Activated CD8-positive, alpha-beta memory T cell treated with anti-CD3 and anti-CD28 coated beads for 48 hours (primary cell): Measurements from ENCODE around the gene HOXC6.
"Not testable (repeated sequence)": the region's sequence is repeated elsewhere in the genome, so short reads cannot be mapped to it uniquely, and the experiment has no call there.

Experiments used
- DNase-seq, 3 experiments: peaks; one replicate each; pipeline ENCODE4 v3.0.0-alpha.2; 2020; ENCODE audit warnings: low read depth in 2 of 3, low spot score in 2 of 3

HOXC6 gene

DNA sequence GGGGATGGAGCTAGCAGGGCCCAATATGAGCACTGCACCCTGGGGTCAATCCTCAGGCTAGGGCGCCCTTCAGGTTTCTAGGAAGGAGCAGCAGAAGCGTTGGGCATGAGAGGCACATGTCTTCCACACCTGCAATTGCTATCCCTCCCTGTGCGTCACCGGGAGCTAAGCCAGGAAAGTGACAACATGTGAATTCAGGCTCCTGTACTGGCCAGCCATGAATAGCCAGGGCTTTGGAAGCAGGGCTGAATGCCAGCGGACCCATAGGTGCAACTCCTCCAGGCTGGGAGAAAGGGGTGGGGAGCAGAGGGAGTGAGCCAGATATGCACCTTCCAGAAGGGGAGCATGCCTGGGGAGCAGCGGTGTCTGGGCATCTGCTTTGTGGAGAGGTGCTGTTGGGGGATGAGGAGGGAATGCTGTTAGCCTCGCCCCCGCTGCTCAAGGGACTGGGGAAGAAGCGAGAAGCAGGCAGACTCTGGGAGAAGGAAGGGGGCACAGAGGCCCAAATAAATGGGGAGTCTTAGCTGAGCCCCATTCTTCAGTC lies 10.7 kb downstream of the HOXC6 start:
- no peak for DNase-seq

DNA sequence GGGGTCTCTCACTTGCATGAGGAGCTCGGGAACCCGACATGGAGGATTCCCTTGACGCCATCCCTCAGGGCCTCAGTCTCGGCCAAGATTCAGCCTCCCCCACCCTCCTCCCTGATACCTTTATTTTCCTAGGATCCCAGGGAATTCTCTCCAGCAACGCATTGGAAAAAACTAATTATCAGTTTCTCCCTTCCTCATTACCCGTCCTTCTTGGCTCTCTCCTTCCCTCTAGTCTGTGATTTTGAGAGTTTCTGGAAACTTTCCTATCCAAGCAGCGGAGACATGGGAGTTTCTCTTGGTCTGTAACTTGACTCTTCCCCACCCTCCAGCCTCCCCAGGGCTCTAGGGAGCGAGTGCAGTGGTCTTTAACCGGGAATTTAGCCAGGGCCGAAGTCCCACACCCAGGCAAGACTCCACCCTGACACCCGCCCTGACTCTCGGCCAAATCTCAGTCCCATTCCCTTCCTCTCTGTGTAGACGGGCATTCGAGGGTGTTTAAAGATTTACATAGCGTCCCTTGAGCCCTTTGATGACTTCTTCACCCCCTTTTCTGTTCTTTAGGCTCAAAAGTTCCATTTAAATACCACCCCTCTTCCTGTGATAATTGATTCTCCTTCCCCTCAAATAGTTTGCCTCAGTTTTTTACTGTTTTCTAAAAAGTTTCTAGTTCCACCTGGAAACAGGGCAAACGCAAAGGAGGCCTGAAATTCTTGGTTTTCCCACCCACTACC lies 11.3 kb downstream of the HOXC6 start:
- no peak for DNase-seq

DNA sequence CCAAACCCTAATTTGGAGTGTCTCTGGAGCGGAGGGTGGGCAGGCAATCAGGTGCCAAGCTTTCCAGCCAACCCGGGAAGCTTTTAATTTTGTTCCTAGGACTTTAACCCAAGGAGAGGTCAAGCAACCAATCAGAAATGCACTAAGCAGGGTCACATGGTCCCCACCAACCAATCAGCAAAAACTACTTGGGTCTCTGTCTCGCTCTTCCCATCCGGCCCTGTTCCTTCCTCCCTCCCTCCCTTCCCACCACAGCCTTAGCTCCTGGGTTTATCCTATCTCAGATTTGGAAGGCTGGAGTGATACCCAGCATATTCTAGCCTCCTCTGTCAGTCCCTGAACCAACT lies 11.9 kb downstream of the HOXC6 start:
- no peak for DNase-seq

DNA sequence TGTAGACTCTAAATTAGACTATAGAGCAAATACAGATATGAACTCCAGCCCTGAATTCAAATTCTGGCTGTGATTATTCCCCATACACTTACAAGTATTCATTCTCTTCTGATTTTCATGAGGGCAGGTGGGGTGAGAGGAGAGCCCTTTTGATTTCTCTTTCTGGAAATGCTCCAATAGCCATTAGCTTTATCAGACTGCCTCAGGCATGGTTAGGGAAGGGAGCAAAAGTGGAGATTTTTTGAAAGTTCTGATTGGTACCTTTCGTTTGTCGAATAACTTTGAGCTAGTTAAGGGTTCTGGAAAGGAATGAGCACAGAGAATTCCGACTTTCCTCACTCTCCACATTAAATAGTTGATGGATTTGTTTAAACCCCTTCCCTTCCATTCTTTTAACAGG lies 12.4 kb downstream of the HOXC6 start:
- no peak for DNase-seq

DNA sequence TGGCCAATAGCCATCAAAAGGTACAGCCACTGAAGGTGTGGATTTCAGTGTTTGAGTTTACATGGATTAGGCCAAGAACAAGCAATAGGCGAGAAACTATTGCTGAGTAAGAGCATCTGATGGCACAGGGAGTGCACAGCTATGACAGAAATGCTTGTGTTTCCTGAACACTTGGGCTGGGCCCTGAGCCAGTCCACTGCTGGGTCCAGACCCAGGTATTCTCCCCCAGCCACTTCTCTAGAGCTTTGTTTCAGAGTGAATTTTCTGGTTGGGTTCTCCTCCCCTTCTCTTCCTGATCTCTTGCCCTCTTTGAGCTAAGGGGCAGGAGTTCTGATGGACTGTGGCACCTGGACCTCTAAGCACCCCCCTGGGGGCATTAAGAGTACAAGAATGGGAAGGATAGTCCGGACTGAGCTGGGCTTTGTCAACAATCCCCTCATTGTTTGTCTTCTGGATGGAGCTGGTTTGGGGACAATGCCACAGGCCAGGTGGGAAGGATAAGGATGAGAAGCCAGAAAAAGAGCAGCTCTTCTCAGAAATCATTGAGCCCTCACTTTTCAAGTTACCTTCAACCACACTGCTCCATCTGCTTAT lies 13.0 kb downstream of the HOXC6 start:
- no peak for DNase-seq

DNA sequence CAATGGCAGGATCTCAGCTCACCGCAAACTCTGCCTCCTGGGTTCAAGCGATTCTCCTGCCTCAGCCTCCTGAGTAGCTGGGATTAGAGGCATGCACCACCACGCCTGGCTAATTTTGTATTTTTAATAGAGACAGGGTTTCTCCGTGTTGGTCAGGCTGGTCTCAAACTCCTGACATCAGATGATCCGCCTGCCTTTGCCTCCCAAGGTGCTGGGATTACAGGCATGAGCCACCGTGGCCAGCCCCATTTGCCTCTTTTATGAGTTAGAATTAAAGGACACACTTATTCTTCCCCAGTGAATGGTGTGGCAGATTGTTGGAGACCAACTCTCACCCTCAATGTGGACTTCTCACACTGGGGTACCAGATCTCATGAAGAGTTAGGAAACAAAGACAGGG lies 13.8 kb downstream of the HOXC6 start:
- not testable (repeated sequence) for DNase-seq

DNA sequence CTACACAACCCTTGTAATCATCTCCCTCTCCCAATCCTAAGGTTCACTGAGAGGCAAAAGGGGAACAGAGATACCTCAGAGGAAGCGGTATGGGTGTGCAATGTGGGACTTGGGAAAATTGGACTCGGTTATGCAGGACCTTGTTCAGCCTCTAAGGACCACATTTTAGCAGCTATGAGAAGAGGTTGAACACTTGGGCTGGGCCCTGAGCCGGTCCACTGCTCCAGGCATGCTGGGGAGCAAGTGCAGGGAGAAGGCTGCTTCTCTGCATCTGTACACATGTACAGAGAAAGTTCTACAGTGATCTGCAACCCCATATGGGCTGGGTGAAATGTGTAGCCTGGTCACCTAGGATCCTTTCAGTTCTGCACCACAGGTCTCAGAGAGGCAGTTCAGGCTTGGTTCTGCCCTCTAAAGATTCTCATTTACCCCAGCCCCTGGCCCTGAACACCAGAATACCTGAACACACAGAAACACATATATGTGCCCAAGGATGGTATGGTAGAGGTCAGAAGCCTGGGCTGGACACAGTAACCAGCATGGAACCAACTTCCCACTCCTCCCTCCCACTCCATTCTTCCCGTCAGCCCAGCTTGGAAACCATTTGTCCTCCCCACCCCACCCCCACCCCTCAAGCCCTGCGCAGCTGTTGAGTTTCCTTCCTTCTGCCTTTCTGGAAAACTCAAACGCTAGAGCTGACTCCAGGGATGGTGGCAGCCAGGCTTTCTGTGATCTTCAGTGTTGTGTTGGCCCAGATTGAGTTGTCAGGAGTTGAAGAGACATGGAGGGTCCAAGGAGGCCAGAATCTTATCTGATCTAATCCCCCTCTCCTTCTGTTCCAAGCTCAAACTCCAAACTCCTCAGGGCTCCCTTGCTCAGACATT lies 15.0 kb downstream of the HOXC6 start:
- no peak for DNase-seq

DNA sequence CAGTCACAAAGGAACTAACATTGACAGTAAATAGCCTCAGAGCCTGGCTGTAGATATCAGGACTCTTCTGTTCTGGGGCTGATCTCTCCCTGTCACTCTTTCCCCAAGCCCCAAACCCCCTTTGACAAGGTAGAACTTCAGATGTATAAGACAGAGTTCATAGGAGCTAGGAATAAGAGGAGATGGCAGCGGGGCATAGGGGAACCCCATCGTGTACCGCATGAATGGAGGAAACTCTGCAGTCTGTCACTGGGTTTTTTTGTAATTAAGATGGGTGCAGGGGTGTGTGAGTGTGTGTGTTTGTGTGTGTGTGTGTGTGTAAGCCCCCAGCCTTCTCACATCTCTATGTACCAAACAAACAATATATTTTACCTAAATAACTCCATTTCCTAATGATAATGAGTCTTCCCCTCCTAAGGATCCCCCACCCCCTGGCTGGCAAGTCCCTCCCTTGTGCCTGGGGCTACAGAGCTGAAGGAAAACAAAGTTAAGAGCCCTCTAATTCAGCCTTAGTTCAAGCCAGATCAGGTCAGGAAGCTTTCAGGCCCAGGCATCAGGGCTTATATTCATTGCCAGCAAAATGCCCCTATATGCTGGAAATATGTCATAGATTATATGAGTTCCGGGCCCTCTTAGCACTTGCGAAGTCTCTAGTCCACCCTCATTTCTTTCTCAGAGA lies 16.3 kb downstream of the HOXC6 start:
- DNase-seq = no peak

DNA sequence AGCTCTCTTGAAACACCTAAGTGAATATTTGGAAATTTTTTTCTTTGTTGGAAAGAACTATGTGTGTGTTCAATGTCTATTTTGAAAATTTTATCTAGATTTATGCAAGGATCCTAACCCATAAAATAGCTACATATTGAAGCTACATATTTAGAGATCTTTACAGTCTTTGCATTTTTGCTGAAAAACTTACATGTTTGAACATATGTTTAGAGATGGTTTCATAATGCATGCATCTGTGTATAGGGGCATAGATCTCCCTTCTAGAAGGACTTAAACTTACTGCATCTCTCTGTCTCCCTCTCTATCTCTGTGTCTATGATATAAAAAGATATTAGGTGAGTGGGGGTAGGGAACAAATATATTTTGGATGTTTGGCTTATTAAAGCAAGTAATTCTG lies 17.2 kb downstream of the HOXC6 start:
- no peak for DNase-seq

DNA sequence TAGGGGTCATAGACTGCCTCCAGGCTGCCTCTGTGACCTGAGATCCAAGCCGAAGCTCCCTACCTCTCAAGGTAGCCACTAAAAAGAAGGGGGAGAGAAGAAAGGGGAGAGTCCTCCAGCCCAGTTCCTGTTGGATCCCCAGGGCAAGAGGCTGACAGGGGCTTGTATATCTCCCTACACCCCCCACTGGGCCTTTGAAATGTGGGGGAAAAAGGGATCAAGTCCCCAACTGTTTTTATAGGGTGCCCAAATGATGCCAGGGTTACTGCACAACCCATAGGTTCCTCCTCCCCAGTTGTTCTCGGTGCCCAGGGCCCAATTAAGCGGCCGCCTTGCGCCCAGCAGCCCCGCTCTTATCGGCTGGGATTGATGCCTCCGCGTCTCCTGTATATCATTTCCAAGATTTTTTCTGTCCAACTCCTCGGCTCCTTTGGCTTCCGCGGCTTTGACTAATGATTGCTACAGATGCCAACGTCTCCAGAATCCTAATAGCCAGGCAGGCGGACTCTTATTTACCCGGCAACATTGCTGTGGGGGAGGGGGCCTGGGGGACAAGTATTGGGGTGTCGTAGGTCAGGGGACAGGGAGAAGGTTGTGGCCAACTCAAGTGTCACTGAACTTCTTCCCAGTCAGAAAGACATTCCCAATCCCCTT lies 17.8 kb downstream of the HOXC6 start:
- no peak for DNase-seq

DNA sequence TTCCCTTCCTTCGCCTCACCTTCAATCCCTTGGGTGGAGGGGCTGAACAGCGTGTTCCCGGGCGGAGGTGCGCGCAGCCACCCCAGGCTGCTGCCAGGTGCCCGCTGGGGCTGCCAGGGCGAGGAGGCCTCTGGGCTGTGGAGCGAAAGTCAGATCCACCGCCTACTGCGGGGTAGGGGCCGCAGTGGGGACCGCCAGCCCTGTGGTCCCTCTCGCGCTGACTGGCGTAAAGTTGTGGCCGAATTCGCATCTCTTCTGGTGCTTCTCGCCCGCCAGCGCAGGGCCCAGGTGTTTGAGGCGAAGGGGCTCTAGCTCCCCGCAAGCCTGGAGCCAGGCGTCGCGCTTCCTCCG lies 18.5 kb downstream of the HOXC6 start:
- no peak for DNase-seq

DNA sequence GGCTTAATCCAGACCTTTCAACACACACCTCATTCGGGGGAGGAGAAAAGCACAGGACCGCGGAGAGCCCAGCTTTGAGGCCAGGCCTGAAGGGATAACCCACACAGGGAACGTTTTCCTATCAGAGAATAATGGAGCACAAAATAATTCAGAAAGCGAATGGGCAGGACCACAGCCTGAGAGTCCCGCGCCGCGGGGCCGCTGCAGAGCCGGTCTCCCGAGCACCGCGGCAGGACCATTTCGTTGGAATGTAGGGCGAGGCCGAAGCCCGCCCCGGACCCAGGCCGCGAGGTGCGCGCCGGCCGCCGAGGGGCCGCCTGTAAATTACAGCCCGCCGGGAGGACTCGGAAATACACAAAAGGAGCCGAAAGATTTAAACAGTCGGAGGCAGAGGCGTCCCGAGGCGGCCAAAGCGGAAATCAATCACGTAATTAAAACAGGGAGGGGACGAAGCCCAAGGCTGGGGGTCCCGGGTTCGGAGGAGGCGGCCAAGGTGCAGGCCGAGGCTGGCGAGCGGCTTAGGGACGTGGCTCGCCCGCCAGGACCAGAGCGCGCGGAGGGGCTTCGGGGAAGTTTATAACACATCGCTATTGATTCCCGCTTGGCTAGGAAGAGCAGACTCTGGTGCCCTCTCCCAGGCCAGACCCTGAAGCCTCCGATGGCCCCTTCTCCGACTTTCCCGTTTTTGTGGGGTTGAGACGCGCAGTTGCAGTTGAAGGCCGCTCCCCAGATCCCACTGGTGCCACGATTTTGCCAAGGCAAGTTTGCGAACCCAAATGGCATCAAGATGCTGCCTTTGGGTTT lies 19.1 kb downstream of the HOXC6 start:
- no peak for DNase-seq

DNA sequence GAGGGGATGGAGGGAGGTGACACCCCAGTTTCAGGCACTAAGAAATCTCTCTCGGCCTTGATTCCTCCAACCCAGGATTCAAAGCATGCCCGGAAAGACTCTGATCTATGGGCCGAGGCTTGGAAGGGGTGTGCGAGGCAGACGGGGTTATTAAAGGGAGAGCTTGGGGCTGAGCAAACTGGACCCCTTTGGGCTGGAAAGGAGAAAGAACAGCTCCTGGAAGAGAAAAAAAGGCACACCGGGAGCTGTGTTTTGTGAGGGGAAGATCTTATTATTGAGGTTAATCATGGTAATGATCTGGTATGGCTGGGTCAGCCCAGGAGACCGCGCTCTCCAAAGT lies 19.7 kb downstream of the HOXC6 start:
- no peak for DNase-seq

DNA sequence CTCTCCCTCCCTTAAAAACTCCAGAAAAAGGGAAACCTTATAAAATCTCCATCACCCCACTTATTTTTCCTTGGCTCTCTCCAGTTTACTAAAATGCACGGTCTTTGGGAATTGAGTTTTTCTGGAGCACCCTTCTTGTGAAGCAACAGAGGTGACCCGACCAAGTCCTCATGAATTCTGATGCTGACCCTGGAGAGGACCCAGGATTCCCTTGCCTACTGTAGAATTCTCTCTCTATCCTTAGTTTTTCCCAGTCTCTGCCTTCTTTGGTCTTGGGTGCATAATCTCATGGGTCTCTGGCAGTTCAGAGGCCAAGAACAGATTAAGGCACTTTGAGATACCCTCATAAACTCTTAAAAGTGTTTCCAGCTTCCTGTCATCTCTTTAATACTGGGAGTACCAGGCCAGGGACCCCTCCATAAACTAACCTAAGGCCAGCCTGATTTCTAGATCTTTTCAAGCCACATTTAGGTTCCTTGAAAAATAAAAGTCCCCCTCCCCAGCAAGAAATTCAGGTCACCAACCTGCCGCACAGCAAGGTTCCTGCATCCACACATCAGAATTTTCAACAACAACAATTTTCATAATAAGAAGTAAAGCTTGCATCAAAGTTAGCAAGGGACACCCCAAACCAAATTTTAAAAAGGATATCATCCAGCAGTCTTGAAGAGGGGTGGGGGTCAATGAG lies 20.3 kb downstream of the HOXC6 start:
- DNase-seq = no peak

DNA sequence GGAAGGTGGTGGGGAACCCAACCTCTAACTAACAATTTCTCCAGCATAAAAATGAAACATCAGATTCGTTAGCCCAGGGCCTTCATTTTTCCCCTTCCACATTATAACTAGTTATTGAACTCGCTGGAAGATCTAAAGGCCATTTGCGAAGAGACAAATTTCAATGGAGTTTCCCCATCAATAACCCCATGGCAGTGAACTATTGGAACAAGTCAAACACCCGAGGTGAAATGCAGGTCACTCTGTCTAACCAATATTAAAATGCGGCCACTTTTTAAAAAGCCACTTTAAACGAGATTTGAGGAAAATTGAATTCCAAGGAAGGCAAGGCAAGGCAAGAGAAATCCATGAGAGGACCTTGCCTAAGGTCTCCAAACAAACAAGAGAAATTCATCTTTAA lies 20.9 kb downstream of the HOXC6 start:
- DNase-seq = no peak

DNA sequence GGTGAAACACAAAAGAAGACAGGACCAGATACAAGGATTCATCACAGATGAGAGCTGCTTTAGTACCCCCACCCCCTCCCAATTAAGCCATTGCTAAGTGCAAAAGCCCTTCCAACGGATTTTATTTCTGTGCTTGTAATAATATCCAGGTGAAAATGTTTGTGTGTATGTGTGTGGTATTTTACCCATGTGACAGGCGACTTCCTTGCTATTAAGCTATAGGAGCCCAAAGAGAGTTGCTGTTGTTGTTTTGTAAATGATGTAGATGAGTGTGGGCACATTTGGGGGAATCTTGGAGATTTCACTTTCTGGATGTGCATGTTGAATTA lies 22.2 kb downstream of the HOXC6 start:
- DNase-seq = no peak

DNA sequence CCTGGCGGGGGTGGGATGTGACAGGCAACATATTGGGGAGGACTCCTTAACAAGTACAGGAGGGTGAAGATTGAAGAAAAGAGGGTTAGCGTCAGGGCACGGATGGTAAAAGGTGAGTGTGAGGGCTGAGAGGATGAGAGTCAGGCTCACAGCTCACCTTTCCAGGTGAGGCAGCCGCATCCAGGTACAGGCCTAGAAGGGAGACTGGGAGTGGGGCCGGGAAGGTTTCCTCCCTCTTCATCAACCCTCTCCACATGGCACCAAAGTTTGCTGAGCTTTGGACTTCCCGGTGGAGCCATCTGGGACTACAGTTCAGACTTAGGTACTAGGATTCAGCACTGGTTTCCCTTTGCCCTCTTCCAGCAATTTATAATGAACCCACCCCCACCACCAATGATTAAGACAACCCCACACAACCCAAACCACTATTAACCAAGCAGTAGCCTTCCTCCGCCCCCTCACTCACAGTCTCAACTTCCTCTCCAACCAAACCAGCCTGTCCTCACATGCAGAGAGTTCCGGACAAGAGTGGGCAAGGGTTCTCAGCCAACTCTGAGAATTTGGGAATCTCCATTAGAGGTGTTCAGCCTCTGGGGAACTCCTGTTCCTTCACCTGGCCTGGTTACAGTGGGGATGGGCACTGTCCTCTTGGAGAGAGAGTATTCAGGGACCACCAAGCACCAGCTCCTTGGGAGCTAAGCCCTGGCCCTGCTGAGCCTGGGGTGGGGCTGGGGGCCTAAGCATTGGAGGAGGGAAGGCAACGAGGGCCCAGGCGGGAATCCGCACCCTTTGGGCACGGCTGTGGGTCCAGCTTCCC lies 23.0 kb downstream of the HOXC6 start:
- no peak for DNase-seq

DNA sequence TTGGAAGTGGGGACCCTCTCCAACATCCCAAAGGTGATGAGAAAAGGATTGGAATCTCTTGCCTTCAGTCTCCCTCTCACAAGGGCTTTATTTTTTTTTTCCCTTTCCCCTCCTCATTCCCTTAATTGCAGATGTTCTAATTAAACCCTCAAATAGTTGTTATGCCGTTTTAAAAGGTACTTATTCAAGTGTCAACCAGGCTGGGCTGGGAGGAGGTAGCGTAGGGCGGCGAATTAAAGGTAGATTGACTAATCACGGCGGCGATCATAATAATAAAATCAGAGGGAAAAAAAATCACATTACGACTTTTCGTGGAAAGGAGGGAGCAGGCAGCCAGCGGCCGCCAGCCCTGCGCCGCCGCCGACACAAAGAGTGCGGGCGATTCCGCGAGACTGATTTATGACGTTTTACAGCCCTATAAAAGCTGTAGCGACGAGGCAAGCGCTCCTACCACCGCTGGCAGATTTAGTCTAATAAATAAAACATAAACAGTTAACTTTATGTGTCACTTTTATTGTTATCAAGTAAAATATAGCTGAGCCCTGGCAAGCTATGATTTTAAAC lies 23.7 kb downstream of the HOXC6 start:
- no peak for DNase-seq
